GM21619 (cell line): ENCODE measurements around the gene DNAH2.

Source experiments
- ATAC-seq: cut with Tn5 transposase; IDR thresholded peaks from one replicate; pipeline ENCODE4 v1.9.1; 2021; ENCODE audit not compliant: unreplicated experiment

The DNAH2 gene

GRCh38 chr17:7817643-7817964 lies 100.1 kb downstream of the DNAH2 start:
- ATAC-seq, result no peak

GRCh38 chr17:7818026-7818425 lies 100.5 kb downstream of the DNAH2 start:
- no peak for ATAC-seq

- ATAC-seq, result no peak
These were observed 101.5 kb downstream of the DNAH2 start for GRCh38 chr17:7818746-7819645.

- no peak for ATAC-seq
These were observed 102.7 kb downstream of the DNAH2 start for GRCh38 chr17:7820231-7820630.

GRCh38 chr17:7822126-7822525 lies 104.6 kb downstream of the DNAH2 start:
- ATAC-seq, result no peak

GRCh38 chr17:7823581-7824001 lies 106.0 kb downstream of the DNAH2 start:
- ATAC-seq, result no peak

GRCh38 chr17:7824021-7824924 lies 106.7 kb downstream of the DNAH2 start:
- ATAC-seq, result no peak

GRCh38 chr17:7825206-7825990 lies 107.9 kb downstream of the DNAH2 start:
- no peak for ATAC-seq

GRCh38 chr17:7830616-7831015 lies 113.1 kb downstream of the DNAH2 start:
- no peak for ATAC-seq

GRCh38 chr17:7831233-7831632 lies 113.7 kb downstream of the DNAH2 start:
- no peak for ATAC-seq

GRCh38 chr17:7832431-7832830 lies 114.9 kb downstream of the DNAH2 start:
- no peak for ATAC-seq

- no peak for ATAC-seq
These were observed 115.7 kb downstream of the DNAH2 start for GRCh38 chr17:7833011-7833794.

GRCh38 chr17:7833795-7834541 lies 116.4 kb downstream of the DNAH2 start, which contains the start of gene KDM6B:
TSS of gene KDM6B (plus strand) at chr17:7834217. CDS start at chr17:7845555, 11,338 bp downstream.
- peak; percentile 34 for ATAC-seq

- ATAC-seq, result no peak
These were observed 117.0 kb downstream of the DNAH2 start for GRCh38 chr17:7834542-7834956.

- ATAC-seq, result peak; percentile 35
These were observed 117.6 kb downstream of the DNAH2 start for GRCh38 chr17:7834957-7835813.

- peak; percentile 32 for ATAC-seq
These were observed 118.5 kb downstream of the DNAH2 start for GRCh38 chr17:7835814-7836595.

- no peak for ATAC-seq
These were observed 119.3 kb downstream of the DNAH2 start for GRCh38 chr17:7836596-7837407.
